ENCODE measurements around the gene CASKIN2. TPM values are rescaled to one million over a fixed set of nuclear protein-coding genes. Genes with fewer than 3 reads are reported as not detected.

Gene CASKIN2
- total RNA-seq, 1 donor from 2014 or later: 2.2 TPM

- H3K4me1 Mint-ChIP-seq (ENCODE audit: low read depth): no peaks in the 10 kb centered on the region
- H3K4me3 Mint-ChIP-seq (ENCODE audit: low read depth): no peak overlapping the region
- H3K27ac Mint-ChIP-seq: no peak overlapping the region
- no peaks in the 10 kb centered on the region for H3K9me3 Mint-ChIP-seq
- no peak for DNase-seq (ENCODE audit: low spot score)
- no peaks in the 10 kb centered on the region for H3K27me3 Mint-ChIP-seq (ENCODE audit: low read depth)
- peaks cover 17% of the 10 kb centered on the region for H3K36me3 Mint-ChIP-seq (ENCODE audit: low read depth)
- intact Hi-C loops (cut with micrococcal nuclease): no loop called here
Observed at GRCh38 chr17:75493476-75494129, 21.7 kb downstream of the CASKIN2 start.

- Mint-ChIP-seq H3K4me1 (ENCODE audit: low read depth) (peaks cover 2% of the 10 kb centered on the region), H3K27ac (no peak overlapping the region), H3K4me3 (ENCODE audit: low read depth) (no peak overlapping the region), H3K27me3 (ENCODE audit: low read depth) (no peaks in the 10 kb centered on the region), H3K36me3 (ENCODE audit: low read depth) (peaks cover 13% of the 10 kb centered on the region), H3K9me3 (no peaks in the 10 kb centered on the region)
- intact Hi-C loops (cut with micrococcal nuclease): no loop called here
- DNase-seq (ENCODE audit: low spot score): no peak
Observed at GRCh38 chr17:75492555-75493168, 22.7 kb downstream of the CASKIN2 start.

- H3K27ac Mint-ChIP-seq: no peak overlapping the region
- H3K27me3 Mint-ChIP-seq (ENCODE audit: low read depth): no peaks in the 10 kb centered on the region
- intact Hi-C loops (cut with micrococcal nuclease): no loop called here
- no peak overlapping the region for H3K4me3 Mint-ChIP-seq (ENCODE audit: low read depth)
- no peak for DNase-seq (ENCODE audit: low spot score)
- peaks cover 10% of the 10 kb centered on the region for H3K36me3 Mint-ChIP-seq (ENCODE audit: low read depth)
- H3K4me1 Mint-ChIP-seq (ENCODE audit: low read depth): peaks cover 11% of the 10 kb centered on the region
- no peaks in the 10 kb centered on the region for H3K9me3 Mint-ChIP-seq
Observed at GRCh38 chr17:75491680-75492079, 23.7 kb downstream of the CASKIN2 start.

- H3K4me1 Mint-ChIP-seq (ENCODE audit: low read depth): peaks cover 15% of the 10 kb centered on the region
- no peak overlapping the region for H3K4me3 Mint-ChIP-seq (ENCODE audit: low read depth)
- no peak for DNase-seq (ENCODE audit: low spot score)
- no peaks in the 10 kb centered on the region for H3K27me3 Mint-ChIP-seq (ENCODE audit: low read depth)
- H3K27ac Mint-ChIP-seq: no peak overlapping the region
- peaks cover 13% of the 10 kb centered on the region for H3K36me3 Mint-ChIP-seq (ENCODE audit: low read depth)
- intact Hi-C loops (cut with micrococcal nuclease): no loop called here
- H3K9me3 Mint-ChIP-seq: no peaks in the 10 kb centered on the region
Observed at GRCh38 chr17:75490953-75491649, 24.2 kb downstream of the CASKIN2 start.

- intact Hi-C loops (cut with micrococcal nuclease): no loop called here
- peaks cover 14% of the 10 kb centered on the region for H3K36me3 Mint-ChIP-seq (ENCODE audit: low read depth)
- H3K27ac Mint-ChIP-seq: no peak overlapping the region
- DNase-seq (ENCODE audit: low spot score): no peak
- no peaks in the 10 kb centered on the region for H3K9me3 Mint-ChIP-seq
- H3K4me3 Mint-ChIP-seq (ENCODE audit: low read depth): no peak overlapping the region
- no peaks in the 10 kb centered on the region for H3K27me3 Mint-ChIP-seq (ENCODE audit: low read depth)
- H3K4me1 Mint-ChIP-seq (ENCODE audit: low read depth): peaks cover 15% of the 10 kb centered on the region
Observed at GRCh38 chr17:75490173-75490743, 25.1 kb downstream of the CASKIN2 start.

GRCh38 chr17:75489511-75489955 is 25.8 kb downstream of the CASKIN2 start:
- intact Hi-C loops (cut with micrococcal nuclease): no loop called here
- no peak for DNase-seq (ENCODE audit: low spot score)
- no peaks in the 10 kb centered on the region for H3K9me3 Mint-ChIP-seq
- H3K4me3 Mint-ChIP-seq (ENCODE audit: low read depth): no peak overlapping the region
- H3K27ac Mint-ChIP-seq: no peak overlapping the region
- H3K27me3 Mint-ChIP-seq (ENCODE audit: low read depth): no peaks in the 10 kb centered on the region
- peaks cover 13% of the 10 kb centered on the region for H3K36me3 Mint-ChIP-seq (ENCODE audit: low read depth)
- H3K4me1 Mint-ChIP-seq (ENCODE audit: low read depth): peaks cover 17% of the 10 kb centered on the region

GRCh38 chr17:75488693-75489510 is 26.4 kb downstream of the CASKIN2 start:
- Mint-ChIP-seq H3K4me3 (ENCODE audit: low read depth) (no peak overlapping the region), H3K4me1 (ENCODE audit: low read depth) (peaks cover 17% of the 10 kb centered on the region), H3K36me3 (ENCODE audit: low read depth) (peaks cover 11% of the 10 kb centered on the region), H3K27ac (peak overlapping the region; percentile 28), H3K9me3 (no peaks in the 10 kb centered on the region), H3K27me3 (ENCODE audit: low read depth) (no peaks in the 10 kb centered on the region)
- DNase-seq (ENCODE audit: low spot score): no peak
- intact Hi-C loops (cut with micrococcal nuclease): no loop called here

GRCh38 chr17:75487351-75488070 is 27.8 kb downstream of the CASKIN2 start:
- H3K36me3 Mint-ChIP-seq (ENCODE audit: low read depth): peaks cover 8% of the 10 kb centered on the region
- intact Hi-C loops (cut with micrococcal nuclease): no loop called here

GRCh38 chr17:75486951-75487350 is 28.4 kb downstream of the CASKIN2 start:
- no peaks in the 10 kb centered on the region for H3K9me3 Mint-ChIP-seq
- H3K27me3 Mint-ChIP-seq (ENCODE audit: low read depth): no peaks in the 10 kb centered on the region
- intact Hi-C loops (cut with micrococcal nuclease): no loop called here
- peaks cover 6% of the 10 kb centered on the region for H3K36me3 Mint-ChIP-seq (ENCODE audit: low read depth)
- H3K4me3 Mint-ChIP-seq (ENCODE audit: low read depth): no peak overlapping the region
- peaks cover 19% of the 10 kb centered on the region for H3K4me1 Mint-ChIP-seq (ENCODE audit: low read depth)
- peak overlapping the region; percentile 81 for H3K27ac Mint-ChIP-seq
- DNase-seq (ENCODE audit: low spot score): no peak

More at GRCh38 chr17:75487351-75488070, 27.8 kb downstream of the CASKIN2 start:
- H3K9me3 Mint-ChIP-seq: no peaks in the 10 kb centered on the region
- H3K27ac Mint-ChIP-seq: peak overlapping the region; percentile 81
- peaks cover 19% of the 10 kb centered on the region for H3K4me1 Mint-ChIP-seq (ENCODE audit: low read depth)
- no peaks in the 10 kb centered on the region for H3K27me3 Mint-ChIP-seq (ENCODE audit: low read depth)
- DNase-seq (ENCODE audit: low spot score): peak; percentile 26
- peak overlapping the region; percentile 37 for H3K4me3 Mint-ChIP-seq (ENCODE audit: low read depth)

GRCh38 chr17:75486151-75486550 is 29.2 kb downstream of the CASKIN2 start:
- Mint-ChIP-seq H3K27me3 (ENCODE audit: low read depth) (no peaks in the 10 kb centered on the region), H3K27ac (peak overlapping the region; percentile 40), H3K4me3 (ENCODE audit: low read depth) (no peak overlapping the region), H3K4me1 (ENCODE audit: low read depth) (peaks cover 19% of the 10 kb centered on the region), H3K36me3 (ENCODE audit: low read depth) (peaks cover 6% of the 10 kb centered on the region), H3K9me3 (no peaks in the 10 kb centered on the region)
- intact Hi-C loops (cut with micrococcal nuclease): no loop called here
- DNase-seq (ENCODE audit: low spot score): no peak

- H3K9me3 Mint-ChIP-seq: no peaks in the 10 kb centered on the region
- peaks cover 19% of the 10 kb centered on the region for H3K4me1 Mint-ChIP-seq (ENCODE audit: low read depth)
- H3K27me3 Mint-ChIP-seq (ENCODE audit: low read depth): no peaks in the 10 kb centered on the region
- H3K4me3 Mint-ChIP-seq (ENCODE audit: low read depth): no peak overlapping the region
- no peak for DNase-seq (ENCODE audit: low spot score)
- H3K27ac Mint-ChIP-seq: no peak overlapping the region
- peaks cover 6% of the 10 kb centered on the region for H3K36me3 Mint-ChIP-seq (ENCODE audit: low read depth)
- intact Hi-C loops (cut with micrococcal nuclease): no loop called here
Observed at GRCh38 chr17:75485688-75486087, 29.6 kb downstream of the CASKIN2 start.

Data from activated T-helper 2 cell treated with anti-CD3 and anti-CD28 coated beads, Interferon-gamma antibody, Interleukin-2, Interleukin-4, amounts not matched to agents 10 μg/mL and 5 μg/mL and 100 μg/mL, durations not matched to agents 14 hours and 24 hours and 36 hours (primary cell).